ENCODE measurements around the gene MACROH2A1.

MACROH2A1 gene

GRCh38 chr5:135430135-135430437 lies 31.1 kb upstream of the MACROH2A1 start:
- Histone ChIP-seq H3K27ac (ENCODE audit: low read depth, low read length, poor library complexity, severe bottlenecking) (no peak overlapping the region), H3K9ac (ENCODE audit: low read length) (no peak overlapping the region), H3K36me3 (ENCODE audit: insufficient read depth, low read length) (no peaks in the 10 kb centered on the region; the same call in 1 of the 2 replicates), H3K9me2 (ENCODE audit: low read depth, low read length) (no peaks in the 10 kb centered on the region), H3K4me2 (ENCODE audit: low read length) (no peak overlapping the region), H3F3A (ENCODE audit: insufficient read depth, low read length) (no peaks in the 10 kb centered on the region), H3K9me3 (ENCODE audit: low read length) (0 out of 2 replicates have a peak, but pooled peaks cover 3% of the 10 kb centered on the region), H4K20me1 (ENCODE audit: insufficient read depth, low read length) (no peaks in the 10 kb centered on the region), H3K4me1 (ENCODE audit: insufficient read depth, low read length, severe bottlenecking) (no peaks in the 10 kb centered on the region), H3K79me2 (ENCODE audit: insufficient read depth, low read length) (no peaks in the 10 kb centered on the region), H3K4me3 (ENCODE audit: low read depth, low read length, poor library complexity, severe bottlenecking) (no peak overlapping the region), H2AFZ (ENCODE audit: low read length) (no peak overlapping the region), H3K27me3 (ENCODE audit: insufficient read depth, low read length) (peaks cover 12% of the 10 kb centered on the region)
- TF ChIP-seq EZH2 (IDR thresholded peaks at IDR 0.05; ENCODE audit: borderline replicate concordance, low read length) (no peak), CTCF (IDR thresholded peaks at IDR 0.05; ENCODE audit: low read length) (no peak)

- Histone ChIP-seq H3K9me3 (ENCODE audit: low read length) (0 out of 2 replicates have a peak, but pooled peaks cover 3% of the 10 kb centered on the region), H2AFZ (ENCODE audit: low read length) (no peak overlapping the region), H3K4me1 (ENCODE audit: insufficient read depth, low read length, severe bottlenecking) (no peaks in the 10 kb centered on the region), H4K20me1 (ENCODE audit: insufficient read depth, low read length) (no peaks in the 10 kb centered on the region), H3K9ac (ENCODE audit: low read length) (no peak overlapping the region), H3F3A (ENCODE audit: insufficient read depth, low read length) (no peaks in the 10 kb centered on the region), H3K79me2 (ENCODE audit: insufficient read depth, low read length) (no peaks in the 10 kb centered on the region), H3K27me3 (ENCODE audit: insufficient read depth, low read length) (peaks cover 12% of the 10 kb centered on the region), H3K27ac (ENCODE audit: low read depth, low read length, poor library complexity, severe bottlenecking) (no peak overlapping the region), H3K4me3 (ENCODE audit: low read depth, low read length, poor library complexity, severe bottlenecking) (no peak overlapping the region), H3K36me3 (ENCODE audit: insufficient read depth, low read length) (no peaks in the 10 kb centered on the region; the same call in 1 of the 2 replicates), H3K9me2 (ENCODE audit: low read depth, low read length) (no peaks in the 10 kb centered on the region), H3K4me2 (ENCODE audit: low read length) (no peak overlapping the region)
- TF ChIP-seq CTCF (IDR thresholded peaks at IDR 0.05; ENCODE audit: low read length) (no peak), EZH2 (IDR thresholded peaks at IDR 0.05; ENCODE audit: borderline replicate concordance, low read length) (no peak)
Measured at GRCh38 chr5:135429301-135430134, 30.5 kb upstream of the MACROH2A1 start.

- Histone ChIP-seq H2AFZ (ENCODE audit: low read length) (no peak overlapping the region), H3K4me3 (ENCODE audit: low read depth, low read length, poor library complexity, severe bottlenecking) (no peak overlapping the region), H3K4me2 (ENCODE audit: low read length) (no peak overlapping the region), H3K4me1 (ENCODE audit: insufficient read depth, low read length, severe bottlenecking) (no peaks in the 10 kb centered on the region), H3K27me3 (ENCODE audit: insufficient read depth, low read length) (peaks cover 12% of the 10 kb centered on the region), H3F3A (ENCODE audit: insufficient read depth, low read length) (no peaks in the 10 kb centered on the region), H3K79me2 (ENCODE audit: insufficient read depth, low read length) (no peaks in the 10 kb centered on the region), H4K20me1 (ENCODE audit: insufficient read depth, low read length) (no peaks in the 10 kb centered on the region), H3K27ac (ENCODE audit: low read depth, low read length, poor library complexity, severe bottlenecking) (no peak overlapping the region), H3K9me3 (ENCODE audit: low read length) (0 out of 2 replicates have a peak, but pooled peaks cover 3% of the 10 kb centered on the region), H3K9me2 (ENCODE audit: low read depth, low read length) (no peaks in the 10 kb centered on the region), H3K9ac (ENCODE audit: low read length) (no peak overlapping the region), H3K36me3 (ENCODE audit: insufficient read depth, low read length) (no peaks in the 10 kb centered on the region; the same call in 1 of the 2 replicates)
- TF ChIP-seq EZH2 (IDR thresholded peaks at IDR 0.05; ENCODE audit: borderline replicate concordance, low read length) (no peak), CTCF (IDR thresholded peaks at IDR 0.05; ENCODE audit: low read length) (no peak)
Measured at GRCh38 chr5:135428586-135428985, 29.6 kb upstream of the MACROH2A1 start.
